ENCODE measurements around the gene NCF2.

Gene NCF2

DNA sequence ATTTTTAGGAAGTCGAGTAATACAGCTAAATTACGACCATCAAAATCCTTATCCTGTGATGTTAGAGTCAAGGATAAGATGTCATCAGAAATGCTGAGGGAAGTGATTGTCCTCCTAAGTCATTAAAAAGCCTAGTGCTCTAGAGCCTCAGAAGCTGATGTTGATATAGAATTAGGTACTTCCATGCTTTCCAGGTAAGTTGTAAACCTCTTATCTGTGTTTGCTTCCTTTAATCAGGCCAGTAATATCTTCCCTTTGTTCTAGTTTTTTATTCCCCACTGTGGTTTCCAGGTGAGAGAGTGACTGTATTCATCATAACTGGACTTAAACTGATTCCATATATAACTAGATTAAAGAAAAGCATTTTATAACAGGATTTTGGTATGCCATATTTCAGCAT lies 73.5 kb downstream of the NCF2 start:
- TF ChIP-seq, protein P1, sequence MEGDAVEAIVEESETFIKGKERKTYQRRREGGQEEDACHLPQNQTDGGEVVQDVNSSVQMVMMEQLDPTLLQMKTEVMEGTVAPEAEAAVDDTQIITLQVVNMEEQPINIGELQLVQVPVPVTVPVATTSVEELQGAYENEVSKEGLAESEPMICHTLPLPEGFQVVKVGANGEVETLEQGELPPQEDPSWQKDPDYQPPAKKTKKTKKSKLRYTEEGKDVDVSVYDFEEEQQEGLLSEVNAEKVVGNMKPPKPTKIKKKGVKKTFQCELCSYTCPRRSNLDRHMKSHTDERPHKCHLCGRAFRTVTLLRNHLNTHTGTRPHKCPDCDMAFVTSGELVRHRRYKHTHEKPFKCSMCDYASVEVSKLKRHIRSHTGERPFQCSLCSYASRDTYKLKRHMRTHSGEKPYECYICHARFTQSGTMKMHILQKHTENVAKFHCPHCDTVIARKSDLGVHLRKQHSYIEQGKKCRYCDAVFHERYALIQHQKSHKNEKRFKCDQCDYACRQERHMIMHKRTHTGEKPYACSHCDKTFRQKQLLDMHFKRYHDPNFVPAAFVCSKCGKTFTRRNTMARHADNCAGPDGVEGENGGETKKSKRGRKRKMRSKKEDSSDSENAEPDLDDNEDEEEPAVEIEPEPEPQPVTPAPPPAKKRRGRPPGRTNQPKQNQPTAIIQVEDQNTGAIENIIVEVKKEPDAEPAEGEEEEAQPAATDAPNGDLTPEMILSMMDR (IDR thresholded peaks at IDR 0.05) = no peak
- Histone ChIP-seq H3K4me1 (no peaks in the 10 kb centered on the region), H3K27me3 (ENCODE audit: control insufficient read depth, insufficient read depth, low read length) (no peaks in the 10 kb centered on the region), H3K79me2 (peaks cover 3% of the 10 kb centered on the region), H3K4me3 (ENCODE audit: low read depth, low read length) (no peak overlapping the region), H3K9ac (no peak overlapping the region), H3K4me2 (ENCODE audit: low read length) (no peak overlapping the region), H3K36me3 (ENCODE audit: control insufficient read depth, insufficient read depth, low read length) (no peaks in the 10 kb centered on the region), H2AFZ (no peak overlapping the region), H3K27ac (no peak overlapping the region), H3K9me3 (ENCODE audit: control insufficient read depth, low read length) (no peaks in the 10 kb centered on the region)

DNA sequence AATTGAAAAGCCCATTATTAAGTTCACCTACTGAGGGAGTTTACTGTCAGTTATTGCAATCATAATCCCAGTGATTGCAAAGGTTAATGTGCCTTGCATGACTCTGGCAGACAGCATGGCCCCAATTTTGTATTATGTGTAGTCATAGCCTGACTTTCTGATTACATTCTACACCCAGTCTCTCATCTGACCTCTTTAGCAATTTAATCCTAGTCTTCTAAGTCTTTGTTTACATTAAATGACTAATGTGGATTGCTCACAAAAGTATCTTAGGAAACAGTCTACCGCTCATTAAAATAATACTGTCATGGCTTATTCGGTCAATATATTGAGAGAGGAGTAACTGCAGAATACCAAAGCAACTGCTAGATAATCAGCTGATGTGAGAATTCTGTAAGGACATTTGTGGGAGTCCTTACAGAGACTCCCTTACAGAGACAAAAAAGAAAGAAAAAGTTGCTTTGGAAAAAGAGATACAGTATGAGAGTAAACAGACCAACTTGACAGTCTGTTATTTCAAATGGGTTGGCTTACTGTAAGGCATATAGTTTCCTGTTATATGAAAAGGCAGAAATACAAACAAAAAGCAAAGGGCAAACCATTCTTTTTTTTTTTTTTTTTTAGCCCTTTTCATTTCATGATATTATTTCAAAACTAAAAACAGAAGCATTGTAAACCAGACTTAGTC lies 75.1 kb downstream of the NCF2 start:
- no peaks in the 10 kb centered on the region for H3K9me3 ChIP-seq (ENCODE audit: control insufficient read depth, low read length)
- H3K4me1 ChIP-seq = no peaks in the 10 kb centered on the region
- no peak overlapping the region for H3K4me3 ChIP-seq (ENCODE audit: low read depth, low read length)
- no peaks in the 10 kb centered on the region for H3K27me3 ChIP-seq (ENCODE audit: control insufficient read depth, insufficient read depth, low read length)
- H3K9ac ChIP-seq = no peak overlapping the region
- no peak overlapping the region for H3K27ac ChIP-seq
- H3K79me2 ChIP-seq = peaks cover 3% of the 10 kb centered on the region
- TF ChIP-seq, protein P1 (IDR thresholded peaks at IDR 0.05) = no peak
- H2AFZ ChIP-seq = no peak overlapping the region
- H3K4me2 ChIP-seq (ENCODE audit: low read length) = no peak overlapping the region
- H3K36me3 ChIP-seq (ENCODE audit: control insufficient read depth, insufficient read depth, low read length) = no peaks in the 10 kb centered on the region

DNA sequence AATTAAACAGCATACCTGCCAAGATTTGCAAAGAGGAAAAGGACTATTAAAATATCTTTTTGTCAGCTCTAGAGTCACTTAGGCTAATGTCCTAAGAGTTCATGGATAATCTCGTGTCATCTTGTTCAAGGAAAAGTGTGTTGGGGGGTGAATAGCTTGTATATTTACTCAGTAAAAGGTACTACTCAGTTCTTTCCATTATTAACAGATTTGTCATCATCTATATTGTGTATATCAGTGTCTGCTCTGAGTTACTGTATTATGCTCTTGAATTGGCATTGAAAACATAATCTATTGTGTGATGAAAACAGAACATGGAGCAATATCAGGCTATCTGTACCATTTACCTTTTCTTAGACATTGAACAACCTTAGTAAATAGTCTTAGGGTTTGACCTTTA lies 76.0 kb downstream of the NCF2 start:
- Histone ChIP-seq H3K27ac (no peak overlapping the region), H3K36me3 (ENCODE audit: control insufficient read depth, insufficient read depth, low read length) (no peaks in the 10 kb centered on the region), H2AFZ (no peak overlapping the region), H3K9me3 (ENCODE audit: control insufficient read depth, low read length) (no peaks in the 10 kb centered on the region), H3K4me1 (no peaks in the 10 kb centered on the region), H3K27me3 (ENCODE audit: control insufficient read depth, insufficient read depth, low read length) (no peaks in the 10 kb centered on the region), H3K4me2 (ENCODE audit: low read length) (no peak overlapping the region), H3K4me3 (ENCODE audit: low read depth, low read length) (no peak overlapping the region), H3K9ac (no peak overlapping the region), H3K79me2 (peaks cover 3% of the 10 kb centered on the region)
- TF ChIP-seq, protein P1 (IDR thresholded peaks at IDR 0.05) = no peak

DNA sequence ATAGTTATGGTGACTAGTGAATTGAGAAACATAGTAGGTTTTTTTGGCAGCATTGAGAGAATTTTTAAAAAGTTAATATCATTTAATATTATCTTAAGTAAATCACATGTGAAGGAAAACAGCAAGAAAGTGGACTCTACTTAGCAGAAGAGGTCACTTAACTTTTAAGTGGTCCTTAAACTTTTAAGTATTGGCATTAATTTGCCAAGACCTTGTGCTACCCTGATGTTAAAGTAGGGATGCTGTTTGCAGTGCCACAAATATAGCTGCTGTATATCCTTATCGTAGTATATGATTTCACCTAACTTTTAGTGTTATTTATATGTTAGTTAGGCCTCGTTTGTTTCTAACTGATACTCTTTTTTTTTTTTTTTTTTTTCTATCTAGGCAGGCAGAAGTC lies 77.8 kb downstream of the NCF2 start:
- Histone ChIP-seq H3K27ac (no peak overlapping the region), H3K4me1 (no peaks in the 10 kb centered on the region), H3K4me2 (ENCODE audit: low read length) (no peak overlapping the region), H2AFZ (no peak overlapping the region), H3K36me3 (ENCODE audit: control insufficient read depth, insufficient read depth, low read length) (no peaks in the 10 kb centered on the region), H3K9me3 (ENCODE audit: control insufficient read depth, low read length) (no peaks in the 10 kb centered on the region), H3K27me3 (ENCODE audit: control insufficient read depth, insufficient read depth, low read length) (no peaks in the 10 kb centered on the region), H3K4me3 (ENCODE audit: low read depth, low read length) (no peak overlapping the region), H3K9ac (no peak overlapping the region), H3K79me2 (peaks cover 7% of the 10 kb centered on the region)
- TF ChIP-seq, protein P1 (IDR thresholded peaks at IDR 0.05) = no peak

DNA sequence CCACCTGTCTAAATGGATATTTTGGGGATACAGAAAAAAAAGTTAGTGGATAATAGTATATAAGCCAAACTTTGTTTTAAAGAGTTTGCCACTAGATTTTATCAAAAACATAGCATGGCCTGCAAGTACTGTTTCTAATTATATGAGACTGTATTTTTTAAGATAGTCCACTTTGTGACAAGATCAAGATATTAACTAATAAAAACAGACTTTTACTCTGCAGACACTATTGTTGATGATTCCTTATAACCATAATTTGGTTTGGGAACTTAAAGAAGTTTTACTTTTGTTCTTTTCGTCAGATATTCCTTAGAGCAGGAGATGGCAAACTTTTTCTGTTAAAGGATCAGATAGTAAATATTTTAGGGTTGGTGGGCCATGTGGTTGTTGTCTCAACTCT lies 81.6 kb downstream of the NCF2 start:
- Histone ChIP-seq H3K27me3 (ENCODE audit: control insufficient read depth, insufficient read depth, low read length) (no peaks in the 10 kb centered on the region), H3K4me1 (no peaks in the 10 kb centered on the region), H3K27ac (no peak overlapping the region), H2AFZ (no peak overlapping the region), H3K79me2 (peaks cover 10% of the 10 kb centered on the region), H3K4me3 (ENCODE audit: low read depth, low read length) (no peak overlapping the region), H3K9me3 (ENCODE audit: control insufficient read depth, low read length) (no peaks in the 10 kb centered on the region), H3K9ac (no peak overlapping the region), H3K4me2 (ENCODE audit: low read length) (no peak overlapping the region), H3K36me3 (ENCODE audit: control insufficient read depth, insufficient read depth, low read length) (no peaks in the 10 kb centered on the region)
- TF ChIP-seq, protein P1 (IDR thresholded peaks at IDR 0.05) = no peak

Measured in parathyroid adenoma (tissue), 2 donors.